Large intestine (tissue), 3 donors: ENCODE results near the gene DIP2B. TPM values are rescaled to one million over a fixed set of nuclear protein-coding genes. Genes with fewer than 3 reads are reported as not detected.
"Not testable (repeated sequence)": the region's sequence is repeated elsewhere in the genome, so short reads cannot be mapped to it uniquely, and the experiment has no call there.

Source experiments
- DNase-seq, 2 donors: peaks; one replicate each; pipeline versions ENCODE4 v3.0.0 to v3.0.0-alpha.2; 2013
- H3K27ac ChIP-seq: one replicate; pipeline ENCODE4 v1.5.1; 2013; ENCODE audit warnings: low read length
- H3K27me3 ChIP-seq: 2 replicates; pipeline ENCODE4 v1.6.1; 2013; ENCODE audit warnings: low read length; ENCODE audit not compliant: control insufficient read depth, insufficient read depth
- H3K36me3 ChIP-seq: 2 replicates; pipeline ENCODE4 v1.6.1; 2013; ENCODE audit warnings: low read length; ENCODE audit not compliant: control insufficient read depth, insufficient read depth
- H3K4me1 ChIP-seq: one replicate; pipeline ENCODE4 v1.6.1; 2013; ENCODE audit warnings: low read length; ENCODE audit not compliant: control insufficient read depth, insufficient read depth
- H3K4me3 ChIP-seq: one replicate; pipeline ENCODE4 v1.5.1; 2013; ENCODE audit warnings: low read length
- H3K9me3 ChIP-seq: one replicate; pipeline ENCODE4 v1.6.1; 2013; ENCODE audit warnings: mild to moderate bottlenecking, low read depth, low read length, moderate library complexity; ENCODE audit not compliant: control insufficient read depth
- WGBS: methylation state at CpG from one replicate; pipeline ENCODE4 v1.1.5; 2013; ENCODE audit warnings: low lambda C conversion rate; ENCODE audit not compliant: insufficient coverage; 5-methylcytosine and 5-hydroxymethylcytosine counted together
- polyA plus RNA-seq: library from polyadenylated mRNA; unstranded; fragments of 120-200 nt; gene quantifications from one replicate; pipeline ENCODE4 v1.2.1, GENCODE V29; 2013

DIP2B gene
- polyA plus RNA-seq, 1 donor: 18.2 TPM

DNA sequence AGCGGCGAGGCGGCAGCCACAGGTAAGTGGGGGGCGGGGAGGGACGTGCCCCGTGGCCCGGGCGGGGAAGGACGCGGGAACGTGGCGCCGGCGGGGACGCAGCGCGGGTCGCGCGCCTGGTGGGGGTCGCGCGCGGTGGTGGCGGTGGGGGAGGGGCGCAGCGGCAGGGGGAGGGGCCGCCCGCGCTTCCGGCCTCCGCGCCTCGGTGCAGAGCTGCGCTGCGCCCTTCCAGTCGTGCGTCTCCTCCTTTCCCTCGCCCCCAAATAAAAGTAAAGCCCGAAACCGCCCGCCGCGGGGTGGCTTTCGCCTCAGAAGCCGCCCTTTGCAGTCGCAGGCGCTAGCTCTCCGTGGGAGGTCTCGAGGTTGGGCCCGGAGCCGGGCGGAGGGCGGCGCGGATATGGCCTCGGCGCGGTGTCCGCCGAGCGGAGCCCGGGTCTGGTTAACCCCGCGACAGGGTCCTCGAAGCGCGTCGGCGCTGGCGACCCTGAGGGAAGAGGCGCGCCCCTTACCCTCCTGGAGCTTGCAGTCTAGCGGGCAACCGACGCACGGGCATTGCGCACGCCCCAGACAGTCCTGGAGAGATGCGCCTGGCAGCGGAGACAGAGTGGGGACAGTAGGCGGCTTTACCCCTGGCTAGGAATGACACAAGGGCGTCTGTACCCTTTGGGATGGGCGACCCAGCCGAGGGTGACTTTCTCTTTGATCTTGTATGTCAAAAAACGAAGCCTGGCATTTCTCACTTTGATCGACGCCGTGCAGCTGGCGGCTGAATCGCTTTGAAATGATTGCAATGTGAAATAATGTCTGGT lies 259.7 kb downstream of the DIP2B start:
- Histone ChIP-seq H3K36me3 (no peaks in the 10 kb centered on the region), H3K4me1 (peaks cover 21% of the 10 kb centered on the region), H3K4me3 (peak overlapping the region; percentile 94), H3K9me3 (no peaks in the 10 kb centered on the region), H3K27me3 (no peaks in the 10 kb centered on the region), H3K27ac (peak overlapping the region; percentile 99)
- no CpG with 5 or more reads among the region's 91 CpGs for WGBS
- peak; percentile 23 to 69 for DNase-seq

DNA sequence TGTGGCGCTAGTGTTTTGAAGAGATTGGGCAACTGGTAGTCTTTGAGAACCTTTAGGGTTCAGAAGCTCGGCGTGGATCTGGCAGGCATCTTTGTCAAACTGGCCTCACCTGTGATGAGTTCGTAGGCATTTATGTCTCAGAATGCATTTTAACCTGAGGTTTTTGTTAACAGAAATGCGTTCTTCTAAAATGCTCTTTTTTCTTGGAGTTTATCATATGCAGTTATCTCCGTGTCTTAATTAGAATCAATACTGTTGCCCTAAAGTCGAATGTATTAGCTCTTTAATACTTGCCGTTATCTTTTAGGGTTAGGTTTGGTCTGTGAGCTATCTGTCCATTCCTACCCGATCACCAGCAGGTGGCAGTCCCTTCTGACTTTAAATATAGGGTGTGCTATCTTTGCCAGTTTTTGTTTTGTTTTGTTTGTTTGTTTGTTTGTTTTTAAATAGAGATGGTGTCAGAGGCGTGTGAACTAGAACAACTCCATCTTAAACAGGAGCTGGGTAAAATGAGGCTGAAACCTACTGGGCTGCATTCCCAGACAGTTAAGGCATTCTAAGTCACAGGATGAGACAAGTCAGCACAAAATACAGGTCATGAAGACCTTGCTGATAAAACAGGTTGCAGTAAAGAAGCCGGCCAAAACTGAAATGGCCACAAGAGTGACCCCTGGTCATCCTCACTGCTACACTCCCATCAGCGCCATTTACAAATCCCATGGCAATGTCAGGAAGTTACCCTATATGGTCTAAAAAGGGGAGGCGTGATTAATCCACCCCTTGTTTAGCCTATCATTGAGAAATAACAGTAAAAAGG lies 260.5 kb downstream of the DIP2B start:
- DNase-seq: peak; percentile 23 to 62
- peaks cover 21% of the 10 kb centered on the region for H3K4me1 ChIP-seq
- H3K27ac ChIP-seq: peak overlapping the region; percentile 99
- H3K27me3 ChIP-seq: no peaks in the 10 kb centered on the region
- H3K36me3 ChIP-seq: no peaks in the 10 kb centered on the region
- H3K4me3 ChIP-seq: peak overlapping the region; percentile 94
- no peaks in the 10 kb centered on the region for H3K9me3 ChIP-seq
- 0% methylated on average over 3 of the region's 13 CpGs for whole genome bisulfite sequencing

DNA sequence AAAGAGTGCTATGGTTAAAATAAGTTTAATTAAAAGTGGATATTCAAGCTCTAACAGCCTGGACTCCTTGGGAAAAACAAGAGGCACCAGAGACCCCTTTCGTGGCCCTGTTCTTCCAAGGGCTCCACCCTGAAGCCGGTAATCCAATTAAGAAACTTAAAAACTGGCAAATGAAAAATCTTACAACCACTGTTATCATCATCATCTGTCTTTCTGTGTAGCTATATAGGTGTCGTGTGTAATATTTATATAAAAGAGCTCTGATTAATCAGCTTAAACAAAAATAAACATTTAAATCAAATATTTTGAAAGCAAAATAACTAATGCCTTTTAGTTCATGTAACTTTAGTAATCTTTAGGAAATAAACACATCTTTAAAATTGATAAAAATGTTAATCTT lies 263.6 kb downstream of the DIP2B start:
- no peak for DNase-seq
- Histone ChIP-seq H3K27ac (no peak overlapping the region), H3K27me3 (no peaks in the 10 kb centered on the region), H3K36me3 (peaks cover 4% of the 10 kb centered on the region), H3K4me1 (peaks cover 17% of the 10 kb centered on the region), H3K9me3 (no peaks in the 10 kb centered on the region), H3K4me3 (no peak overlapping the region)
- WGBS: no CpG with 5 or more reads among the region's 3 CpGs

DNA sequence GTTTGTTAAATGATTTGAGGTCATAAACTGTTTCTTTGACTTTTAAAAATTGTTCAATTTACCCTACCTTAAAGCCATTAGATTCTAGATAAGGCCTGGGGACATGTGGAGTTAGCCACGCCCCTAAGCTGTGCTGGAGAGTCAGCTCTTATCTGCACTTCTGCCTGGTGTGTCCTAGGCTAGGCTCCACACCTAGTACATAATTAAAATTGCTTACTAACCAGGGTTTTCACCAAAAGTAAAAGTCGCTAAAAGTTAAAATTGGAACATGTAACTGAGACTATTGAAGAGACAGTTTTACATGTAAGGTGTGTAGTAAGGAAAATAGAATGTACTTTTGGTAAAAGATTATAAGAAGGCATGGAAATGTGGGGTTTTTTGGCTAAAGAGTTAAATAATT lies 264.0 kb downstream of the DIP2B start:
- H3K27me3 ChIP-seq, H3K36me3 ChIP-seq, H3K9me3 ChIP-seq, H3K4me3 ChIP-seq: not testable (repeated sequence)
- DNase-seq: peak; percentile 36 to 51
- WGBS: 78% methylated on average over 1 of the region's 2 CpGs
- H3K27ac ChIP-seq: peak overlapping the region; percentile 25
- H3K4me1 ChIP-seq: peaks cover 17% of the 10 kb centered on the region

DNA sequence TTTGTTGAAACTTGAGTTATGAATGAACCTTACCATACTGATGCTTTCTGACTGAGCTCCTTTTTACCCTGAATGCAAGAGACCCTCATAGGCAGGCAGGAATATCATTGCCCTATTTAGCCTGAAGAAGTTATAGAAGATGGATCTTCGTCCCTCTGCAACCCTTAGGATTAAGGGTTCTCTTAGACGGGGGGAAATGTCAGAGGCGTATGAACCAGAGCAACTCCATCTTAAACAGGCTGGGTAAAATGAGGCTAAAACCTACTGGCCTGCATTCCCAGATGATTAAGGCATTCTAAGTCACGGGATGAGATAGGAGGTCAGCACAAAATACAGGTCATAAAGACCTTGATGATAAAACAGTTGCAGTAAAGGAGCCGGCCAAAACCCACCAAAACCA lies 266.6 kb downstream of the DIP2B start:
- no peak overlapping the region for H3K4me3 ChIP-seq
- no peak overlapping the region for H3K27ac ChIP-seq
- DNase-seq: no peak
- H3K27me3 ChIP-seq: no peaks in the 10 kb centered on the region
- no peaks in the 10 kb centered on the region for H3K9me3 ChIP-seq
- H3K36me3 ChIP-seq: peaks cover 4% of the 10 kb centered on the region
- no CpG with 5 or more reads among the region's 5 CpGs for WGBS
- peaks cover 8% of the 10 kb centered on the region for H3K4me1 ChIP-seq

DNA sequence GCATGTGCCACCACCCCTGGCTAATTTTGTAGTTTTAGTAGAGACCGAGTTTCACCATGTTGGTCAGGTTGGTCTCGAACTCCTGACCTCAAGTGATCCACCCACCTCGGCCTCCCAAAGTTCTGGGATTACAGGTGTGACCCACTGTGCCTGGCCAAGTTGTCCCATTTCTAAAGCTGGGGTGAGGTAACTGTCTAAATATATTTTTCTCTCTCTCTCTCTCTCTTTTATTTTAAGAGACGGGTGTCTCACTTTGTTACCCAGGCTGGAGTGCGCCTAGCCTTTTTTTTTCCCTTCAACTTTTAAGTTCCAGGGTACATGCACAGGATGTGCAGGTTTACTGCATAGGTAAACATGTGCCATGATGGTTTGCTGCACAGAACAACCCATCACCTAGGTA lies 267.7 kb downstream of the DIP2B start:
- WGBS: 100% methylated on average over 3 of the region's 5 CpGs
- peaks cover 8% of the 10 kb centered on the region for H3K4me1 ChIP-seq
- no peak overlapping the region for H3K4me3 ChIP-seq
- H3K27ac ChIP-seq: no peak overlapping the region
- H3K36me3 ChIP-seq: peaks cover 4% of the 10 kb centered on the region
- no peak for DNase-seq
- no peaks in the 10 kb centered on the region for H3K9me3 ChIP-seq
- no peaks in the 10 kb centered on the region for H3K27me3 ChIP-seq

DNA sequence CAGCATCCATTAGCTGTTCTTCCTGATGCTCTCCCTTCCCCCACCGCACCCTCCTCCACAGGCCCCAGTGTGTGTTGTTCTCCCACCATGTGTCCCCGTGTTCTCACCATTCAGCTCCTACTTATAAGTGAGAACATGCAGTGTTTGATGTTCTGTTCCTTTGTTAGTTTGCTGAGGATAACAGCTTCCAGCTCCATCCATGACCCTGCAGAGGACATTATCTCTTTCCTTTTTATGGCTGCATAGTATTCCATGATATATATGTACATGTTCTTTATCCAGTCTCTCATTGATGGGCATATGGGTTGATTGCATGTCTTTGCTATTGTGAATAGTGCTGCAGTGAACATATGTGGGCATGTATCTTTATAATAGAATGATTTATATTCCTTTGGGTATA lies 268.1 kb downstream of the DIP2B start:
- WGBS: no CpG with 5 or more reads among the region's 2 CpGs
- Histone ChIP-seq H3K27me3 (no peaks in the 10 kb centered on the region), H3K9me3 (no peaks in the 10 kb centered on the region), H3K27ac (no peak overlapping the region), H3K4me3 (no peak overlapping the region), H3K4me1 (peaks cover 8% of the 10 kb centered on the region), H3K36me3 (peaks cover 4% of the 10 kb centered on the region)
- no peak for DNase-seq

DNA sequence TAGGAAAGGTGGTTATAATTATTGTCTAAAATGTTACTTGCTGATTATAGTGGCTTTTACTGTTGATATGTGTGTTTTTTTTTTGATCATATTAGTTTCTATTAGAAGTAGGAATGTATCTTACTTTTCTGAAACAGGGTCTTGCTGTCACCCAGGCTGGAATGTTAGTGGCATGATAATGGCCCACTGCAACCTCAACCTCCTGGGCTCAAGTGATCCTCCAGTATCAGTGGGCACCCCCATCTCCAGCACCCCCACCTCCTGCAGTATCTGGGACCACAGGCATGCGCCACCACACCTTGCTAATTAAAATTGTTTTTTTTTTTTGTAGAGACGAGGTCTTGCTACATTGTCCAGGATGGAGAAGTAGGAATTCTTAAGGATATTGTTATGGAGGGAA lies 270.5 kb downstream of the DIP2B start:
- no peaks in the 10 kb centered on the region for H3K9me3 ChIP-seq
- H3K27ac ChIP-seq: no peak overlapping the region
- DNase-seq: no peak
- peaks cover 11% of the 10 kb centered on the region for H3K4me1 ChIP-seq
- no peak overlapping the region for H3K4me3 ChIP-seq
- WGBS: 100% methylated on average over 1 of the region's 2 CpGs
- H3K27me3 ChIP-seq: no peaks in the 10 kb centered on the region
- peaks cover 7% of the 10 kb centered on the region for H3K36me3 ChIP-seq

DNA sequence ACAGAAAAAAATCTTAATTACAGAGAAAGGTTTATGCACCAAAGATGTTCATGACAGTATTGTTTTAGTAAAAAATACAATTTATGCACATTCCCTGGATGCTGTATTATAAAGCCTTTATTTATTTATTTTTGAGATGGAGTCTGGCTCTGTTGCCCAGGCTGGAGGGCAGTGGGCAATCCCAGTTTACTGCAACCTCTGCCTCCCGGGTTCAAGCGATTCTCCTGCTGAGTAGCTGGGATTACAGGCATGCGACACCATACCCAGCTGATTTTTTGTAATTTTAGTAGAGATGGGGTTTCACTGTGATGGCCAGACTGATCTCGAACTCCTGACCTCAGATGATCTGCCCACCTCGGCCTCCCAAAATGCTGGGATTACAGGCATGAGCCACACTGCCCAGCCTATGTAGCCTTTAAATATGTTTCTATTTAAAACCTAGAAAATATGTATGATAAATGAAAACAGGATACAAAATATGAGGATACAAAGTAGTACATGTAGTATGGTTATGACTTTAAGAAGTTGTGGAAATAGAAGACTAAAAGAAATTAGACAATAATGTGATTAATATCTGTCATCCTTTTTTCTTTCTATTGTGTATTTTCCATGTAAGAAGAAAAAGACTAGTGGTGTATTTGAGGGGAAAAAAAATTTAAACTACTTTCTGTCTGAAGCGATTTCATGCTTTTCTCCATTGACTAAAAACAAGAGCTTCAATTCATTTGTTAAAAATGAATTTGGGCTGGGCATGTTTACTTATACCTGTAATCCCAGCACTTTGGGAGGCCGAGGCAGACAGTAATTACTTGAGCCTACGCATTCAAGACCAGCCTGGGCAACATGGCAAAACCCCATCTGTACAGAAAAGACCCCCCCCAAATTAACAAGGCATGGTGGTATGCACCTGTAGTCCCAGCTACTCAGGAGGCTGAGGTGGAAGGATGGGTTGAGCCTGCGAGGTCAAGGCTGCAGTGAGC lies 272.3 kb downstream of the DIP2B start:
- no peaks in the 10 kb centered on the region for H3K9me3 ChIP-seq
- no peaks in the 10 kb centered on the region for H3K27me3 ChIP-seq
- no peak overlapping the region for H3K4me3 ChIP-seq
- H3K36me3 ChIP-seq: peaks cover 13% of the 10 kb centered on the region
- H3K27ac ChIP-seq: no peak overlapping the region
- DNase-seq: no peak
- no CpG with 5 or more reads among the region's 9 CpGs for WGBS
- peaks cover 11% of the 10 kb centered on the region for H3K4me1 ChIP-seq
